Measurements from ENCODE around the gene SNED1. TPM values are rescaled to one million over a fixed set of nuclear protein-coding genes. Genes with fewer than 3 reads are reported as not detected.

Gene SNED1
- polyA plus RNA-seq, 3 donors: 0.02 to 3.4 (median 0.12) TPM

DNA sequence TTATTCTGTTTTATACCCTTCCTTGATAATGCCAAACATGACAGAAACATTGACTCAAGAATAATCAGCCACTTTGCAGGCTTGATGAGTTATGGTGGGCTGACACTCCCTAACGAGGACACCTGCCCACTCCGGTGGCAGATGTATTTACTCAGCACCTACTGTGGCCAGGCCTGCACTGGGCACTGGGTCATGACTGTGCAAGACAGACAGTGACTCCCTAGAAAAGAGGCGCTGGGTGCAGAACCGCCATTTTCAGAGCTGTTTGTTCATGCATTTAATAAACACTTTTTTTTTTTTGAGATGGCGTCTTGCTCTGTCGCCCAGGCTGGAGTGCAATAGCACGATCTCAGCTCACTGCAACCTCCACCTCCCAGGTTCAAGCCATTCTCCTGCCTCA is 32.5 kb downstream of the SNED1 start:
- intact Hi-C loops (cut with micrococcal nuclease): no loop called here
- no peak overlapping the region for H3K9ac ChIP-seq (ENCODE audit: insufficient read depth, low read length, poor library complexity, severe bottlenecking)
- no peaks in the 10 kb centered on the region for H3K79me2 ChIP-seq (ENCODE audit: insufficient read depth, low read length)
- Mint-ChIP-seq H3K9me3 (peaks cover 7 to 33% (median 24%) of the 10 kb centered on the region in 7 donors), H3K36me3 (no peaks in the 10 kb centered on the region), H3K4me3 (no peak overlapping the region), H3K27ac (no peak overlapping the region), H3K4me1 (no peaks in the 10 kb centered on the region), H3K27me3 (ENCODE audit: low read depth in 3 of 3) (peaks cover 0 to 2% (median 0%) of the 10 kb centered on the region in 3 donors)
- no peak for DNase-seq
- H3K27ac ChIP-seq (ENCODE audit: low read depth in 1 of 2, low read length in 2 of 2): no peak overlapping the region
- peaks cover 0 to 4% of the 10 kb centered on the region in 2 donors for H3K27me3 ChIP-seq (ENCODE audit: control insufficient read depth in 2 of 2, insufficient read depth in 2 of 2, low read length in 2 of 2)
- H3K36me3 ChIP-seq (replicated peaks in 1 of 2; ENCODE audit: control insufficient read depth in 1 of 2, insufficient read depth in 2 of 2, low read length in 2 of 2): no peaks in the 10 kb centered on the region
- H3K4me3 ChIP-seq (replicated peaks in 1 of 3; ENCODE audit: low read depth in 2 of 3, low read length in 3 of 3): no peak overlapping the region
- H3K4me1 ChIP-seq (ENCODE audit: control insufficient read depth in 1 of 2, insufficient read depth in 2 of 2, low read length in 2 of 2): no peaks in the 10 kb centered on the region
- no peaks in the 10 kb centered on the region for H4K20me1 ChIP-seq (ENCODE audit: insufficient read depth, low read length)
- H3K4me2 ChIP-seq (replicated peaks; ENCODE audit: extremely low read depth, low read length, poor library complexity, severe bottlenecking): no peak overlapping the region
- TF ChIP-seq, protein P1, sequence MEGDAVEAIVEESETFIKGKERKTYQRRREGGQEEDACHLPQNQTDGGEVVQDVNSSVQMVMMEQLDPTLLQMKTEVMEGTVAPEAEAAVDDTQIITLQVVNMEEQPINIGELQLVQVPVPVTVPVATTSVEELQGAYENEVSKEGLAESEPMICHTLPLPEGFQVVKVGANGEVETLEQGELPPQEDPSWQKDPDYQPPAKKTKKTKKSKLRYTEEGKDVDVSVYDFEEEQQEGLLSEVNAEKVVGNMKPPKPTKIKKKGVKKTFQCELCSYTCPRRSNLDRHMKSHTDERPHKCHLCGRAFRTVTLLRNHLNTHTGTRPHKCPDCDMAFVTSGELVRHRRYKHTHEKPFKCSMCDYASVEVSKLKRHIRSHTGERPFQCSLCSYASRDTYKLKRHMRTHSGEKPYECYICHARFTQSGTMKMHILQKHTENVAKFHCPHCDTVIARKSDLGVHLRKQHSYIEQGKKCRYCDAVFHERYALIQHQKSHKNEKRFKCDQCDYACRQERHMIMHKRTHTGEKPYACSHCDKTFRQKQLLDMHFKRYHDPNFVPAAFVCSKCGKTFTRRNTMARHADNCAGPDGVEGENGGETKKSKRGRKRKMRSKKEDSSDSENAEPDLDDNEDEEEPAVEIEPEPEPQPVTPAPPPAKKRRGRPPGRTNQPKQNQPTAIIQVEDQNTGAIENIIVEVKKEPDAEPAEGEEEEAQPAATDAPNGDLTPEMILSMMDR (IDR thresholded peaks at IDR 0.05): no peak
- no peak overlapping the region for H2AFZ ChIP-seq (ENCODE audit: insufficient read depth, low read depth, low read length, poor library complexity, severe bottlenecking)
- H3K9me3 ChIP-seq (replicated peaks in 1 of 2; ENCODE audit: control insufficient read depth in 1 of 2, insufficient read depth in 1 of 2, low read length in 2 of 2): peaks cover 16 to 26% of the 10 kb centered on the region in 2 donors
- 100% methylated on average over 4 of the region's 7 CpGs for WGBS (ENCODE audit: insufficient coverage)

DNA sequence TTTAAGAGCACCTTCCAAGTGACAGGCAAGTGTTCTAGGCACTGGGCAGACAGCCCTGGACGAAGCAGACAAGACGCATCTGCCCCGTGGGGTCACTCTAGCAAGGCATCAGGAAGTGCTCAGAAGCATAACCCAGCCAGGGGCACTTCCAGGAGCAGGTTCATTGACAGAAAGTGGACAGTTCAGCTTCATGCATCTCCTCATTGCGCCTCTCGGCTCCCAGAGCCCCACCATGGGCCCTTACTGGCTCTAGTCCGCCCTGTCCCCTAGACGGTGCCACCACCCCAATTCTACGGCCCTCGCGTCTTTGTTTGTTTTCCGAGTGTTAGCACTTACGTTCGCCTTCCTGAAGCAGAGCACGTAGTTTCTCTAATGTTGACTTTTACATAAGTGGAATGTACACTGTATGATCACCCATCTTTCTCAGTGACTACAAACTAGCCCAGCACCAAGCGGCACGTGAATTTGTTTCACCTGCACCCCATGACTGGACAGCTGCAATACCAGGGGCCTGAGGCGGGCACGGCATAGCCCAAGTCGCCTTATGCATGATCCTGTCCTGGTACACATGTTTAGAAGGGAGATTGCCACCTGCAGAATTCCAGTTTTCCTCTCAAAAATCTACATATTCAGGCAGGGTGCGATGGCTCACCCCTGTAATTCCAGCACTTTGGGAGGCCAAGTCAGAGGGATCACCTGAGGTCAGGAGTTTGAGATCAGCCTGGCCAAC is 33.2 kb downstream of the SNED1 start:
- DNase-seq: no peak
- H3K4me3 ChIP-seq (replicated peaks in 1 of 3; ENCODE audit: low read depth in 2 of 3, low read length in 3 of 3): no peak overlapping the region
- 92% methylated on average over 14 of the region's 20 CpGs for WGBS (ENCODE audit: insufficient coverage)
- H3K27me3 Mint-ChIP-seq (ENCODE audit: low read depth in 3 of 3): peaks cover 2 to 6% (median 6%) of the 10 kb centered on the region in 3 donors
- peaks cover 9 to 22% of the 10 kb centered on the region in 2 donors for H3K9me3 ChIP-seq (replicated peaks in 1 of 2; ENCODE audit: control insufficient read depth in 1 of 2, insufficient read depth in 1 of 2, low read length in 2 of 2)
- H3K9ac ChIP-seq (ENCODE audit: insufficient read depth, low read length, poor library complexity, severe bottlenecking): no peak overlapping the region
- H3K4me1 ChIP-seq (ENCODE audit: control insufficient read depth in 1 of 2, insufficient read depth in 2 of 2, low read length in 2 of 2): peaks cover 0 to 4% of the 10 kb centered on the region in 2 donors
- no peaks in the 10 kb centered on the region for H4K20me1 ChIP-seq (ENCODE audit: insufficient read depth, low read length)
- no peak overlapping the region for H3K4me2 ChIP-seq (replicated peaks; ENCODE audit: extremely low read depth, low read length, poor library complexity, severe bottlenecking)
- no peaks in the 10 kb centered on the region for H3K36me3 ChIP-seq (replicated peaks in 1 of 2; ENCODE audit: control insufficient read depth in 1 of 2, insufficient read depth in 2 of 2, low read length in 2 of 2)
- no peaks in the 10 kb centered on the region for H3K36me3 Mint-ChIP-seq
- H3K27ac ChIP-seq (ENCODE audit: low read depth in 1 of 2, low read length in 2 of 2): no peak overlapping the region
- TF ChIP-seq, protein P1 (IDR thresholded peaks at IDR 0.05): no peak
- H3K79me2 ChIP-seq (ENCODE audit: insufficient read depth, low read length): no peaks in the 10 kb centered on the region
- no peaks in the 10 kb centered on the region for H3K4me1 Mint-ChIP-seq
- peaks cover 4 to 26% (median 17%) of the 10 kb centered on the region in 7 donors for H3K9me3 Mint-ChIP-seq
- no peak overlapping the region for H2AFZ ChIP-seq (ENCODE audit: insufficient read depth, low read depth, low read length, poor library complexity, severe bottlenecking)
- H3K27me3 ChIP-seq (ENCODE audit: control insufficient read depth in 2 of 2, insufficient read depth in 2 of 2, low read length in 2 of 2): peaks cover 0 to 10% of the 10 kb centered on the region in 2 donors
- H3K27ac Mint-ChIP-seq: no peak overlapping the region
- intact Hi-C loops (cut with micrococcal nuclease): no loop called here
- H3K4me3 Mint-ChIP-seq: no peak overlapping the region

All from CD14-positive monocyte (primary cell).